ENCODE results near the gene BCAM. TPM values are rescaled to one million over a fixed set of nuclear protein-coding genes. Genes with fewer than 3 reads are reported as not detected.

Gene BCAM
- total RNA-seq, 1 experiment from 2014 or later = 78.7 TPM

- no peak overlapping the region for H2AFZ ChIP-seq (ENCODE audit: low read depth, low read length, poor library complexity, severe bottlenecking)
- ATAC-seq (no peak), DNase-seq (ENCODE audit: low read depth, low spot score) (no peak)
- peaks cover 4% of the 10 kb centered on the region; the same call in 1 of the 2 replicates for H3K79me2 ChIP-seq (ENCODE audit: insufficient read depth, low read length)
- no peak overlapping the region for H3K4me3 ChIP-seq (replicated peaks in 1 of 2; ENCODE audit: low read depth in 1 of 2, low read length in 2 of 2)
- no peaks in the 10 kb centered on the region for H3K4me1 ChIP-seq (ENCODE audit: control insufficient read depth in 1 of 2, insufficient read depth in 2 of 2, low read length in 2 of 2)
- H3K9me3 ChIP-seq (ENCODE audit: control insufficient read depth in 1 of 2, insufficient read depth in 1 of 2, low read depth in 1 of 2, low read length in 2 of 2) = no peaks in the 10 kb centered on the region
- H3K27me3 ChIP-seq (ENCODE audit: insufficient read depth, low read length) = no peaks in the 10 kb centered on the region
- no peaks in the 10 kb centered on the region for H4K20me1 ChIP-seq (ENCODE audit: insufficient read depth)
- H3K4me2 ChIP-seq (ENCODE audit: low read length) = no peak overlapping the region
- H3K9ac ChIP-seq (ENCODE audit: low read length) = no peak overlapping the region
- TF ChIP-seq TCF7L2 (IDR thresholded peaks at IDR 0.05; ENCODE audit: borderline replicate concordance, extremely low read depth, insufficient read depth, insufficient read length) (no peak), ZNF274 (IDR thresholded peaks at IDR 0.05; ENCODE audit: low read depth, low read length) (no peak), ZBTB33 (IDR thresholded peaks at IDR 0.05; ENCODE audit: extremely low read depth, insufficient replicate concordance, low read length) (no peak), SP1 (IDR thresholded peaks at IDR 0.05; ENCODE audit: low read depth) (no peak), CBX3 (IDR thresholded peaks at IDR 0.05; ENCODE audit: low read depth) (no peak), POLR2AphosphoS5 (IDR thresholded peaks at IDR 0.05; ENCODE audit: low read depth, low read length) (no peak), SRF (IDR thresholded peaks at IDR 0.05; ENCODE audit: low read depth) (no peak), CEBPB (IDR thresholded peaks at IDR 0.05; ENCODE audit: low read depth) (no peak)
- BruUV-seq (replicated peaks) = no TSS peak
- intact Hi-C loops (cut with micrococcal nuclease) = no loop called here
- H3K9me2 ChIP-seq (ENCODE audit: insufficient read depth) = no peaks in the 10 kb centered on the region
- peaks cover 38 to 48% of the 10 kb centered on the region in 2 experiments for H3K36me3 ChIP-seq (ENCODE audit: control insufficient read depth in 1 of 2, insufficient read depth in 2 of 2, low read length in 2 of 2)
- no peak overlapping the region for H3K27ac ChIP-seq (ENCODE audit: low read depth, low read length)
- ChIA-PET POLR2A (no interaction called here), CTCF (no interaction called here), RAD21 (ENCODE audit: low non-redundant PET in 1 of 2, low total read pairs in 2 of 2, uncharacterized antibody in 2 of 2, unreplicated experiment in 2 of 2) (interaction anchor here in 1 of 2 experiments (0.6 kb wide), 1 partner anchor 27 kb away, joined by 5 read pairs; no protein-coding TSS in a partner anchor)
Measured at GRCh38 chr19:44788971-44789370, 19.9 kb upstream of the BCAM start.

Data from HCT116 (cell line).